Epithelial cell of esophagus (primary cell): ENCODE data around the gene ADH1B.

Experiments
- DNase-seq: peaks from one replicate; pipeline ENCODE4 v3.0.0; 2010; ENCODE audit warnings: low read depth
- H3K4me3 ChIP-seq: 2 replicates; pipeline ENCODE4 v1.5.1; 2011; ENCODE audit warnings: mild to moderate bottlenecking, low read length, control low read depth
- TF ChIP-seq, protein P1 (sequence below): IDR thresholded peaks from 2 replicates; pipeline ENCODE4 v1.5.1; 2011; ENCODE audit warnings: low read depth, mild to moderate bottlenecking, low read length, control low read depth, inconsistent platforms; ENCODE audit not compliant: insufficient read depth; ENCODE audit errors: missing control alignments

ADH1B gene

DNA sequence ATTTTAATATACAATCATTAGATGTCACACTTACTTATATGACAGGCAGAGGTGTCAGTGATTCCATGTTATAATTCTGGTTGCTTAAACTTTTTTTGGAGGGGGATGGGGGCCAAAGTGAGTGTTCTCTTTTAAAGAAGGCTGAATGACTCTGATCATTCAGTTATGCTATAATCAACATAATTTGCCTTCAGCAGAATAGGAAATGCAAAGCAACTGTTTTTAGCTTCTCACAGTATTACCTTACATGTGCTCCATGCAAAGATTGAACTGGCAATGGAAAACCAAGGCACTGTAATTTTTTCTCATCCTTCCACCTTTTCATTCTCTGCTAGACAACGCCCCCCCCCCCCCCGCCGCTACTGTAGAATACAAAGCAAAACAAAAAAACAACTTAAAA, 18.0 kb upstream of the ADH1B start:
- no peak for DNase-seq
- TF ChIP-seq, protein P1, sequence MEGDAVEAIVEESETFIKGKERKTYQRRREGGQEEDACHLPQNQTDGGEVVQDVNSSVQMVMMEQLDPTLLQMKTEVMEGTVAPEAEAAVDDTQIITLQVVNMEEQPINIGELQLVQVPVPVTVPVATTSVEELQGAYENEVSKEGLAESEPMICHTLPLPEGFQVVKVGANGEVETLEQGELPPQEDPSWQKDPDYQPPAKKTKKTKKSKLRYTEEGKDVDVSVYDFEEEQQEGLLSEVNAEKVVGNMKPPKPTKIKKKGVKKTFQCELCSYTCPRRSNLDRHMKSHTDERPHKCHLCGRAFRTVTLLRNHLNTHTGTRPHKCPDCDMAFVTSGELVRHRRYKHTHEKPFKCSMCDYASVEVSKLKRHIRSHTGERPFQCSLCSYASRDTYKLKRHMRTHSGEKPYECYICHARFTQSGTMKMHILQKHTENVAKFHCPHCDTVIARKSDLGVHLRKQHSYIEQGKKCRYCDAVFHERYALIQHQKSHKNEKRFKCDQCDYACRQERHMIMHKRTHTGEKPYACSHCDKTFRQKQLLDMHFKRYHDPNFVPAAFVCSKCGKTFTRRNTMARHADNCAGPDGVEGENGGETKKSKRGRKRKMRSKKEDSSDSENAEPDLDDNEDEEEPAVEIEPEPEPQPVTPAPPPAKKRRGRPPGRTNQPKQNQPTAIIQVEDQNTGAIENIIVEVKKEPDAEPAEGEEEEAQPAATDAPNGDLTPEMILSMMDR = no peak
- H3K4me3 ChIP-seq = no peak overlapping the region

DNA sequence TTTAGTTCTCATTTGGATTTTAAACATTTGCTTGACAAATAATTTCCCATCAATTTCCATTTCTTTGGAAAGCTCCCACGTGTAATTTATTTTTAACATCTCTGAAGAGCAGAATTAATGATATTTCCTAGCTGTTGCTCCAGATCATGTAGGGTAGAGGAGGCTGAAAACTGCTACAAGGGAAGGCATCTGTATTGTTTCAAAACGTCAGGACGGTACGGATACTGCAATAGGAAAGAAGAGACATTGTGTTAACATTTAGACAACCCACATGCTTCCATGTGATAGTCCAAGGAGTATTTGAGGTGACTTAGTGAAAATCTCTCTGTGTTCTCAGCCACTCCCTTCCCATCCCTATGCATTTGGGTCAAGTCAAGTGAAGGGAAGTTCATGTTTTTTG, 15.4 kb upstream of the ADH1B start:
- TF ChIP-seq, protein P1 = no peak
- DNase-seq = no peak

GRCh38 chr4:99334880-99335279, 13.7 kb upstream of the ADH1B start:
- no peak for DNase-seq
- TF ChIP-seq, protein P1 = no peak
- H3K4me3 ChIP-seq = no peak overlapping the region

More for the DNA sequence above, 15.4 kb upstream of the ADH1B start:
- no peak overlapping the region for H3K4me3 ChIP-seq

DNA sequence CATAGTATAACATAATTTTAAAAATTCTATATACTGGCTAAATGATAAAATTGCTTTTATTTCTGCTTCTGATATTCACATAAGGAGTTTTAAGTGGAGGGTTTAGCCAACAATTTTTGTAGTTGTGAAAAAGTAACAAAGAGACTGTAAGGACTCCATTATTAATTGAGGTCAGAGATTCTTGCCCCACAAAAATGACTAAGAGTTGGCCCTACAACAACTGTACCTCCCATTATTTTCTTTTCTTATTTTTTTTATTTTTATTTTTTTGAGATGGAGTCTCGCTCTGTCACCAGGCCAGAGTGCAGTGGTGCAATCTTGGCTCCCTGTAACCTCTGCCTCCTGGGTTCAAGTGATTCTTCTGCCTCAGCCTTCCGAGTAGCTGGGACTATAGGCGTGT, 9.4 kb upstream of the ADH1B start:
- no peak overlapping the region for H3K4me3 ChIP-seq
- TF ChIP-seq, protein P1 = no peak
- DNase-seq = no peak

DNA sequence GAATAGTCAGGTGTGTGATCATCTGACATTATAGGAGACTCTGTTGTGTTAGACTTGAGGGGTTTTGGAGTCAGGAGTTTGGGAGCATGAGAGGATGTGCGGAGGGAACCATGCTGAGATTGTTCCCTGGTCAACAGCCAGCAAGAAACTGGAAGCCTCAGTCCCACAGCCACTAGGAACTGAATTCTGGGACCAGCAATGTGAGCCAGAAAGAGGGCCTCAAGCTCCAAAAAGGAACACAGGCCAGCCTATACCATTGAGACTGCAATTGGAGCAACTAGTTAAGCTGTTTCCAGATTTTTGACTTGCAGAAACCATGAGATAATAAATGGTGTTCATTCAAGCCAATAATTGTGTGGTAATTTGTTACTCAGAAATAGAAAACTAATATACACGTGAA, 8.7 kb upstream of the ADH1B start:
- TF ChIP-seq, protein P1 = no peak

DNA sequence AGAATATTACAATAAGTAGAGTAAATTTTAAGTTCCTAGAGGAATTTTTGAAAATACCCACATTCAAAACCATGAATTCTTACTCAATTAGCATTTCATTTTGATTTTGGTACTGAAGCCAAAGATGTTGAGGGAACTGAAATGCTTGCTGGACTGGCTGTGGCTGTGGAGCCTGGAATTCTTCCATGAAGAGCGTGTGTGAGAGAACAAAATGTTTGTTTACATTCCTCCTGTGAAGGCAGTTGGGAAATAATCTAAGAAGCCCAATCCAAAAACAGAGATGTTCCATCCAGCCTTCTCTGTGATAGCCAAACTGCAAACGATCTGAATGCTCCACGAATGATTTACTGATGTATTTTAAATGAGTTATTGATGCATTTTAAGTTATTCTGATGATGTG, 3.8 kb upstream of the ADH1B start:
- no peak overlapping the region for H3K4me3 ChIP-seq
- DNase-seq = peak; percentile 0
- TF ChIP-seq, protein P1 = no peak

More for the DNA sequence above, 8.7 kb upstream of the ADH1B start:
- no peak for DNase-seq
- no peak overlapping the region for H3K4me3 ChIP-seq

GRCh38 chr4:99324361-99324760, 3.2 kb upstream of the ADH1B start:
- no peak overlapping the region for H3K4me3 ChIP-seq
- TF ChIP-seq, protein P1 = no peak
- DNase-seq = no peak
